GM18951 (cell line): ENCODE data around the gene FKBP5.
"Not testable (repeated sequence)": the region's sequence is repeated elsewhere in the genome, so short reads cannot be mapped to it uniquely, and the experiment has no call there.

Source experiments
- POLR2A ChIP-seq: IDR thresholded peaks from 4 replicates; pipeline ENCODE4 v1.6.1; 2011; ENCODE audit warnings: mild to moderate bottlenecking; ENCODE audit not compliant: insufficient read length, insufficient read depth; ENCODE audit errors: extremely low read depth
- in situ Hi-C: fragments of 300-500 bp; cut with MboI; formaldehyde crosslinking; loops from one replicate; pipeline ENCODE4 v1.12.0; 2022; ENCODE audit warnings: low sequenced_read_pairs, mixed read lengths, inconsistent platforms; ENCODE audit not compliant: unreplicated experiment

Gene FKBP5

GRCh38 chr6:35600659-35601125, 88.0 kb downstream of the FKBP5 start:
- in situ Hi-C loops, result no loop called here
- no peak for TF ChIP-seq POLR2A

GRCh38 chr6:35599761-35600658, 88.7 kb downstream of the FKBP5 start:
- in situ Hi-C loops, result no loop called here
- no peak for TF ChIP-seq POLR2A

DNA sequence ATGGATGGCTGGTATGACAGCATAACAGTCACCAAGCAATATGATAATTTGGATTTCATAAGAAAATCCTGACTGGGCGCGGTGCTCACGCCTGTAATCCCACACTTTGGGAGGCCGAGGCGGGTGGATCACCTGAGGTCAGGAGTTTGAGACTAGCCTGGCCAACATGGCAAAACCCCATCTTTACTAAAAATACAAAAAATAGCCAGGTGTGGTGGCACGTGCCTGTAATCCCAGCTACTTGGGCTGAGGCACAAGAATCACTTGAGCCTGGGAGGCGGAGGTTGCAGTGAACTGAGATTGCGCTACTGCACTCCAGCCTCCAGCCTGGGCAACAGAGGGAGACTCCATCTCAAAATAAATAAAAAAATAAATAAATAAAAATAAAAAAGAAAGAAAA, 90.1 kb downstream of the FKBP5 start:
- in situ Hi-C loops, result not testable (repeated sequence)

- in situ Hi-C loops, result no loop called here
- no peak for TF ChIP-seq POLR2A
Measured at GRCh38 chr6:35596448-35597442, 92.0 kb downstream of the FKBP5 start.

DNA sequence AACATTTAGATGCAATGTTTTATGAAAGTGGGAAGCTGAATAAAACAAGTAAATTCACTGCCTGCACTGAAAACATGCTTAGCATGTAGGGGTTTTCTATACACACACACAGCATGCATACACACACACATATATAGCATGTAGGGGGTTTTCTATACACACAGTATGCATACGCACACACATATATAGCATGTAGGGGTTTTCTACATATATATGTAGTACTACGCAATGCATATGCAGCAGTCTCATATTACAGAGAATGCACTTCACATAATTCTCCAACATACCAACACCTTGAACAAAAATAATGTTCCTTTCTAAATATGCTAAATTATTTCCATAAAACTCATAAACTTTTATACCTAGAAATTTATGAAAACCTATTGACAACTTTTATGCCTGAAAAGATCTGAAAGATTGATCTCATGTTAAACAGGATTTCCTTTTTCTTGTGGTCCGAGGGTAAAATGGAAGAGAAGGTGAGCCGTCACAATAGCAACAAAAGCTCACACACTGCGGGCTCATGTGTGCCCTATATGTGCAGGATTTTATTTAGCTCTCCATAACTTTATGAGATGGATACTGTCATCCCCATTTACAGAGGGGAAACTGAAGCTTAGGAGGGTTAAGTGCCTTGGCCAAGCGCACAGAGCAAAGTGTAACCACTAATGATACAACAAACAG, 94.1 kb downstream of the FKBP5 start:
- in situ Hi-C loops, result no loop called here
- TF ChIP-seq POLR2A, result no peak

GRCh38 chr6:35592178-35592577, 96.5 kb downstream of the FKBP5 start:
- in situ Hi-C loops, result no loop called here
- TF ChIP-seq POLR2A, result no peak

- TF ChIP-seq POLR2A, result no peak
- in situ Hi-C loops, result no loop called here
Measured at GRCh38 chr6:35590622-35591066, 98.1 kb downstream of the FKBP5 start.

GRCh38 chr6:35589904-35590303, 98.8 kb downstream of the FKBP5 start:
- in situ Hi-C loops, result no loop called here
- TF ChIP-seq POLR2A, result no peak

GRCh38 chr6:35589201-35589739, 99.4 kb downstream of the FKBP5 start:
- in situ Hi-C loops, result no loop called here

DNA sequence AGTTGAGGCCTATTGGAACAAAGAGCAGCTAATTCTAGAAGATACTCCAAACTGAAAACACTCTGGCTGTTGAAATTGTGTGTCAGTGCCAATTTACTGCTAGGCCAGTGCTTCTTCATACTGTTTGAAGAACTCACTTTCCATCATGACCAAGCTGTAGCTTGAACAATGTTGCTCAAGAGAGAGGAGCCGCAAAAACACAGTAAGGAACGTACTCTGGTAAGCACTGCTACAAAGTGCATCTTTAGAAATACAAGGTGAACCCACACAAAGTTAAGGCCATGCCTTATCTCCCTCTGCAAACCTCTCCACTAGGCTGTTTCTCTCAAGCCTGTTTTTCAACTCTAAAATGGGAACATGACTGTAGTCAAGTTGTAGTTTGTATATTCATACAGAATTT, 101.5 kb downstream of the FKBP5 start:
- in situ Hi-C loops, result no loop called here
- no peak for TF ChIP-seq POLR2A

More at GRCh38 chr6:35589201-35589739, 99.4 kb downstream of the FKBP5 start:
- no peak for TF ChIP-seq POLR2A

- in situ Hi-C loops, result no loop called here
- TF ChIP-seq POLR2A, result no peak
Measured at GRCh38 chr6:35586542-35586941, 102.2 kb downstream of the FKBP5 start.

GRCh38 chr6:35585658-35586057, 103.1 kb downstream of the FKBP5 start:
- no peak for TF ChIP-seq POLR2A
- in situ Hi-C loops, result no loop called here

- TF ChIP-seq POLR2A, result no peak
- in situ Hi-C loops, result loop anchor here (5.0 kb wide), 1 partner anchor 153 kb away; the partner anchor contains the start of gene ARMC12
Measured at GRCh38 chr6:35583893-35584688, 104.6 kb downstream of the FKBP5 start.
